Stimulated activated CD4-positive, alpha-beta T cell treated with anti-CD3 and anti-CD28 coated beads, Interleukin-2, amount 100 ng/mL, for 4 hours (primary cell): ENCODE measurements around the gene CCSER1.
"Not testable (repeated sequence)": the region's sequence is repeated elsewhere in the genome, so short reads cannot be mapped to it uniquely, and the experiment has no call there.

Source experiments
- DNase-seq: peaks from one replicate; pipeline ENCODE4 v3.0.0-alpha.2; 2020; ENCODE audit warnings: low read depth

Gene CCSER1

DNA sequence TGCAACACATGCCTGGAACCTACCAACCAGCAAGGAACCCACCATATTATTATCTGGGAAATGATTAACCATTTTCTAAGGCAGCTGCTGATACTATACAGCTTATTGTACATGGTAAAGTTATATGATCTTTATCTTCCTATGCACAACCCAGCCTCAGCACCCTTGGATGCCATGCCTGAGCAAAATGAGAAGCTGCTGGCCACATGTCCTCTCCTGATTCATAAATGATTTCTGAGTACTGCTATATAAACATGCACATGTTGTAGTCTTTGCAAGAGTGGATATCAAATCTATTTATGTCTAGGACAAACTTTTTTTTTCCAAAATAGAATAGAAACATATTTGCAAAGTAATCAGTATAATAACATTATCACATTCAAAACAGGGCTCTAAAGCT is 1043.6 kb downstream of the CCSER1 start:
- DNase-seq: no peak

DNA sequence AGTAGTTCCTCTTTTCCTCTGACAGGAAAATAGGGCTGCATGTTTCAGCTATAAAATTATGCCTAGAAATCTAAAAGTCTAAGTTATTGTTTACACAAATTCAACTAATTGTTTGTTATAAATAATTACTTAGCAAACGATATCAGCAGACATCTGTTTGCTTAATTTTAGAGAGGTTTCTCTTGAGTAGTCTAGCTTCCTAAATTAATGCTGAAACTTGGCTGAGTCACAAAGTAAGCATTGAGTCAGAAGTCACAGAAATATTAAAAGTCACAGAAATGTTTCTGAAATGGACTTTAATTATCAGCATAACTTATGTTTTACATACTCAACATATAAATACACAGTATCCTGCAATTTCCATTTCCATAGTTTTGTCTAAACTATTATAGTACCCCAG is 1044.0 kb downstream of the CCSER1 start:
- DNase-seq: no peak

- DNase-seq: not testable (repeated sequence)
These were observed 1057.9 kb downstream of the CCSER1 start for GRCh38 chr4:91185061-91185460.

- DNase-seq: no peak
These were observed 1071.8 kb downstream of the CCSER1 start for GRCh38 chr4:91198951-91199350.

- DNase-seq: no peak
These were observed 1080.3 kb downstream of the CCSER1 start for GRCh38 chr4:91207535-91207934.

- DNase-seq: no peak
These were observed 1085.0 kb downstream of the CCSER1 start for GRCh38 chr4:91212211-91212610.

DNA sequence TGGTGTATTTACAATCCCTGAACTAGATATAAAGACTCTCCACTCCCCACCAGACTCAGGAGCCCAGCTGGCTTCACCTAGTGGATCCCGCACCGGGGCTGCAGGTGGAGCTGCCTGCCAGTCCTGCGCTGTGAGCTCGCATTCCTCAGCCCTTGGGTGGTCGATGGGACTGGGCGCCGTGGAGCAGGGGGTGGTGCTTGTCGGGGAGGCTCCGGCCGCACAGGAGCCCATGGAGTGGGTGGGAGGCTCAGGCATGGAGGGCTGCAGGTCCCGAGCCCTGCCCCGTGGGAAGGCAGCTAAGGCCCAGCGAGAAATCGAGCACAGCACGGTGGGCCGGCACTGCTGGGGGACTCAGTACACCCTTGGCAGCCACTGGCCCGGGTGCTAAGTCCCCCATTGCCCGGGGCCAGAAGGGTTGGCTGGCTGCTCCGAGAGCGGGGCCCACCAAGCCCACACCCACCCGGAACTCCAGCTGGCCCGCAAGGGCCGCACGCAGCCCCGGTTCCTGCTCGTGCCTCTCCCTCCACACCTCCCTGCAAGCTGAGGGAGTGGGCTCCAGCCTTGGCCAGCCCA is 1090.7 kb downstream of the CCSER1 start:
- DNase-seq: not testable (repeated sequence)

GRCh38 chr4:91220315-91220714 is 1093.1 kb downstream of the CCSER1 start:
- DNase-seq: no peak

DNA sequence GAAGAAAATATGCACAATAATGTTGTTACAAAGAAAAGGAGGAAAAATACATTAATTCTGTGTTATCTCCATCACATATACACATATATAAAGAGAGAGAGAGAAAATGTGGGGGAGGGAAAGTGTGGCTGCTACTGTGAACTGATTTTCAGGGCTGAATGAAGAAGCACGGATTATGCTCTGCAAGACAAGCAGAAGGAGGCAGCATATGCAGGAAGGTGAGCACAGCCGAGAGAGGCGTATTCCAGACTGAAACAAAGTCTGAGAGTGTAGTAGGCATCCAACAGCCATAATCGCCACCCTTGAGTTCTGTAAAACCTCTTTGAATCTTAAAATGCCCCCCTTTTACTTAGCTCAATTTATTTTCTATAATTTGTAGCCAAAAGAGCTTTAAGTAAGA is 1094.8 kb downstream of the CCSER1 start:
- no peak for DNase-seq

GRCh38 chr4:91226867-91227266 is 1099.7 kb downstream of the CCSER1 start:
- DNase-seq: no peak

- no peak for DNase-seq
These were observed 1101.5 kb downstream of the CCSER1 start for GRCh38 chr4:91228659-91229058.

- DNase-seq: no peak
These were observed 1106.0 kb downstream of the CCSER1 start for GRCh38 chr4:91233164-91233563.

DNA sequence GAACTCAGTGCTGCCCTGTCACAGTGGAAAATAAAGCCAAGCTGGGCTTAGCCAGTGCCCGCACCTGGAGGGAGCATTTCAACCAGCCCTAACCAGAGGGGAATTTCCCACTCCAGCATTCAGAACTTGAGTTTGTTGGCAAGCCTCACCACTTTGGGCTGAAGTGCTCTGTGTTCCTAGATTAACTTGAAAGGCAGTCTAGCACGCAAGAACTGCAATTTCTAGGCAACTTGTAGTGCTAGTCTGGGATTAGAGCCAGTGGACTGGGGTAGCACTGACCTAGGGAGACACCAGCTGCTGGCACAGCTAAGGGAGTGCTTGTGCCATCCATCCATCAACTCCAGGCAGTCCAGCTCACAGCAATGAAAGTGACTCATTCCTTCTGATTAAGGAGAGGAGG is 1115.9 kb downstream of the CCSER1 start:
- DNase-seq: no peak

GRCh38 chr4:91256043-91256442 is 1128.8 kb downstream of the CCSER1 start:
- DNase-seq: no peak

DNA sequence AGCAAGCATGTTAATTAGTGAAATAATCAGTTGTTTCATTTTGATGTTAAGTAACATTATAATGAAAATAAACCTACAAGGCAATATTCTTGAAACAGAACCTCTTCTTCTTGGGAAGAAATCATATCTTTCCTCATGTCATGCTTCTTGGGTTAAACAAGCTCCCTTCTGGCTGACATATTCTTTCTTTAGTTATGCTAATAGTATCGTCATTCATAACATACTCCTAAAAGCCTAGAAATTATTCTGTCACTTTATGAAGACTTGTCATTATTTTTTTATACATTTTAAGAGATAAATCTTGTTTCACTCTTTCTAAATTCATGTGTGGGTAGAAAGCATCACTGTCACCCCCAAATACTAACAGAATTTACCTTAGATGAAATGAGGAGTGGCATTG is 1129.6 kb downstream of the CCSER1 start:
- no peak for DNase-seq

GRCh38 chr4:91257721-91258120 is 1130.5 kb downstream of the CCSER1 start:
- DNase-seq: no peak

GRCh38 chr4:91258326-91258725 is 1131.1 kb downstream of the CCSER1 start:
- DNase-seq: no peak

- no peak for DNase-seq
These were observed 1140.3 kb downstream of the CCSER1 start for GRCh38 chr4:91267543-91267942.

DNA sequence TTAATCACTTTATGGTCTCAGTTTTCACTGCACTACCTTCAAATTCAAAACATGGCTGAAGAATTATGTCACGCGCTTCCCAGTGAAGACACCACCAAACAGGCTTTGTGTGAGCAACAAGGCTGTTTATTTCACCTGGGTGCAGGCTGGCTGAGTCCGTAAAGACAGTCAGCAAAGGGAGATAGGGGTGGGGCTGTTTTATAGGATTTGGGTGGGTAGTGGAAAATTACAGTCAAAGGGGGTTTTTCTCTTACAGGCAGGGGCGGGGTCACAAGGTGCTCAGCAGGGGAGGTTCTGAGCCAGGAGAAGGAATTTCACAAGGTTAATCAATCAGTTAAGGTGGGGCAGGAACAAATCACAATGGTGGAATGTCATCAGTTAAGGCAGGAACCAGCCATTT is 1141.3 kb downstream of the CCSER1 start:
- DNase-seq: not testable (repeated sequence)

DNA sequence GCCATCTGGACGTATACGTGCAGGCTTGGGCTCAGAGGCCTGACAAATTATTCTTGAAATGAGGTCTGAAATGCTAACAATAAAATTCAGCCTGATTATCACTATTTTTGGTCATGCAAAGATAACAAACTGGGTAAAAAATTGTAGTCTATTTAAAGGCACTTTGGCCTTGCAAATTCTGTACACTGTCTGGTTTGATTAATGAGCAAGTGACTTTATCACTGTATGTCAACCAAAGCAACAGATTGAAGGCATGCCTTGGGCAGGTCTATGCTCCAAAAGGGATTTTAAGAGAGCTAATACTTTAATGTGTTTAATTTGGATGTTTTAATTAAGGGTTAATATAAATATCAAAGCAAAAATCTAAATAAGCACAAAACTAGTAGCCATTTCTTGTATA is 1141.7 kb downstream of the CCSER1 start:
- no peak for DNase-seq

GRCh38 chr4:91279899-91280298 is 1152.7 kb downstream of the CCSER1 start:
- no peak for DNase-seq

- no peak for DNase-seq
These were observed 1153.5 kb downstream of the CCSER1 start for GRCh38 chr4:91280551-91281290.

GRCh38 chr4:91282217-91282616 is 1155.0 kb downstream of the CCSER1 start:
- DNase-seq: no peak

GRCh38 chr4:91283726-91284230 is 1156.6 kb downstream of the CCSER1 start:
- no peak for DNase-seq
